GM18517 (cell line): Measurements from ENCODE around the gene GADD45GIP1.

Experiments
- ATAC-seq: cut with Tn5 transposase; IDR thresholded peaks from one replicate; pipeline ENCODE4 v1.9.1; 2021; ENCODE audit warnings: mild to moderate bottlenecking, moderate library complexity; ENCODE audit not compliant: unreplicated experiment

The GADD45GIP1 gene

DNA sequence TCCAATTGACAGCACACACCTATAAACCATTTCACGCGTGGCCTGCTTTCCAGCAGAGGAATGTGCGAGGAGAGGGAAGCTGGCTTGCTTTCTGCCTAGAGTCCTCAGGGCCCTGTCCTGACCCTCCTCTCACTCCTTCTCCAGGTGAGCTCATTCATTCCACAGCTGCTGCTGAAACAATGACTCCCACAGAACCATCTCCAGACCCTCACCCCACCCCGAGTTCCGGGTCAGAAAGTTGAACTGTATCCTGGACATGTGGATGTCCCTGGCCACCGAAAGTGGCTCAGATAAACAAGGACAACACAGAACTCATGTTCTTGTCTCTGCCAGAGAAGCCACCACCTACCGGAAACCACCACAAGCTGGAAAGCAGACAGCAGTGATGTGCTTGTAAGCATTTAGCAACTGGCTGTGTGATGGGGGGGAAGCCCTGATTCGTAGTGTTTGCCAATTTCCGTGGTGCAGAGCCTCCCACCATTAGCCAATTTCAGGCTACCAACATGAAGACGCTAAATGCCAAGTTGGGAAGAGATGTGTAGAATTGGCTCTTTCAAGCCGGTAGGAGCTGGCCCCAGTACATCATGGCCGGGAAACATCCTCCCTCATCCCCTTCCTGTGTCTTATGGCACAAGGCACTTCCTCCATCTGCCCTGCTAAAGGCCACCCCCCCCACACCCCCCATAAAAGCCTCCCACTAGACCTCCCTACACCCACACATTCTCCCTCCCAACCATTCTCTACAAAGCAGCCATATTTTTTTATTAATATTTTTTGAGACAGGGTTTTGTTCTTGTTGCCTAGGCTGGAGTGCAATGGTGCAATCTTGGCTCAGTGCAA is 43.0 kb downstream of the GADD45GIP1 start:
- no peak for ATAC-seq

DNA sequence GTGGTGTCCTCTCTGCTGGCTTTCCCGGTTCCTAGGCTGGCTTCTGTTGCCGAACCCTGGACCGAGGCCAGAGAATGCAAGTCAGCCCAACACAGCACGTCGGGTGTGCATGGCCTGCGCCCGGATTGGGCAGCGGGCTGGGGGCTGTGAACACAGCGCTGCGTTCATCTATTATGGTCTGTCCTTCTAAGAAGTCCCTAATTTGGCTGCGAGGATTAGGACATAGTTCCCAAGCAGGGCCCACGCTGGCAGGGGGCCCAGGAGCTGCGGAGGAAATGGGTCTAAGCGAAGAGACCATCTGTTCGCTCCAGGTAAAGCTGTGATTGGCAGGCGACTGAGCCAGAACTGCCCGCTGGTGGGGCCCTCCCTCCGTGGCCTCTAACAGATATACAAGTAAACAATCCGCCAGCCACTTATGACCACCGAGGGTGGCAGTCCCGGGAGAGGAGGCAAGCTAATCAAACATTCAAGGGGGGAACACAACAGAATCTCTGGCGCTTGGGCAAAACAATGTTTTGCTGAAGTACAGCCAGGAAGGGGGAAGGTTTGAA is 43.9 kb downstream of the GADD45GIP1 start:
- ATAC-seq = no peak

DNA sequence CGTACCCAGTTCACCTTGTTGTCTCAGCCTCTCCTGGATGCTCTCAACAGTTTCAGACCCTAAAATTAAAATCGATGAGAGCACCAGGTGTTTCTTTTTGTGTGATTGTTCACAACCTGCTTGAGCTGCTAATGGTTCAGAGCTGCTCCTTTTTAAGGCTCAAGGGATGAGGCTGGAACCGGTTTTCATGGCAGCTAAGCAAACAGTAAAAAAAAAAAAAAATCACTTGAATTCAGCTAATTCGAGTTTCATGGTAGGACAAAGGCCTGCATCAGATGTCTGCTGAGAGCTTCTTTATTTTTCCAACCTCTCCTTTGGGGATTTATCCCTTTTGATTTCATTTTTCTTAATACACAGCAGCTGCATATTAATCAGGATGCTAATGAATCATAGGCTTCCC is 44.5 kb downstream of the GADD45GIP1 start:
- ATAC-seq = no peak

GRCh38 chr19:12907166-12907565 is 49.9 kb downstream of the GADD45GIP1 start:
- ATAC-seq = no peak
